NCI-H2029 (cell line): ENCODE data around the gene PODN.
A peak's percentile ranks its signal among the peaks of the same experiment; 100 is the strongest.

Experiments
- DNase-seq: peaks from one replicate; lab custom pipeline; 2025; lab: John Stamatoyannopoulos, UW

PODN gene, protein sequence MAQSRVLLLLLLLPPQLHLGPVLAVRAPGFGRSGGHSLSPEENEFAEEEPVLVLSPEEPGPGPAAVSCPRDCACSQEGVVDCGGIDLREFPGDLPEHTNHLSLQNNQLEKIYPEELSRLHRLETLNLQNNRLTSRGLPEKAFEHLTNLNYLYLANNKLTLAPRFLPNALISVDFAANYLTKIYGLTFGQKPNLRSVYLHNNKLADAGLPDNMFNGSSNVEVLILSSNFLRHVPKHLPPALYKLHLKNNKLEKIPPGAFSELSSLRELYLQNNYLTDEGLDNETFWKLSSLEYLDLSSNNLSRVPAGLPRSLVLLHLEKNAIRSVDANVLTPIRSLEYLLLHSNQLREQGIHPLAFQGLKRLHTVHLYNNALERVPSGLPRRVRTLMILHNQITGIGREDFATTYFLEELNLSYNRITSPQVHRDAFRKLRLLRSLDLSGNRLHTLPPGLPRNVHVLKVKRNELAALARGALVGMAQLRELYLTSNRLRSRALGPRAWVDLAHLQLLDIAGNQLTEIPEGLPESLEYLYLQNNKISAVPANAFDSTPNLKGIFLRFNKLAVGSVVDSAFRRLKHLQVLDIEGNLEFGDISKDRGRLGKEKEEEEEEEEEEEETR

DNA sequence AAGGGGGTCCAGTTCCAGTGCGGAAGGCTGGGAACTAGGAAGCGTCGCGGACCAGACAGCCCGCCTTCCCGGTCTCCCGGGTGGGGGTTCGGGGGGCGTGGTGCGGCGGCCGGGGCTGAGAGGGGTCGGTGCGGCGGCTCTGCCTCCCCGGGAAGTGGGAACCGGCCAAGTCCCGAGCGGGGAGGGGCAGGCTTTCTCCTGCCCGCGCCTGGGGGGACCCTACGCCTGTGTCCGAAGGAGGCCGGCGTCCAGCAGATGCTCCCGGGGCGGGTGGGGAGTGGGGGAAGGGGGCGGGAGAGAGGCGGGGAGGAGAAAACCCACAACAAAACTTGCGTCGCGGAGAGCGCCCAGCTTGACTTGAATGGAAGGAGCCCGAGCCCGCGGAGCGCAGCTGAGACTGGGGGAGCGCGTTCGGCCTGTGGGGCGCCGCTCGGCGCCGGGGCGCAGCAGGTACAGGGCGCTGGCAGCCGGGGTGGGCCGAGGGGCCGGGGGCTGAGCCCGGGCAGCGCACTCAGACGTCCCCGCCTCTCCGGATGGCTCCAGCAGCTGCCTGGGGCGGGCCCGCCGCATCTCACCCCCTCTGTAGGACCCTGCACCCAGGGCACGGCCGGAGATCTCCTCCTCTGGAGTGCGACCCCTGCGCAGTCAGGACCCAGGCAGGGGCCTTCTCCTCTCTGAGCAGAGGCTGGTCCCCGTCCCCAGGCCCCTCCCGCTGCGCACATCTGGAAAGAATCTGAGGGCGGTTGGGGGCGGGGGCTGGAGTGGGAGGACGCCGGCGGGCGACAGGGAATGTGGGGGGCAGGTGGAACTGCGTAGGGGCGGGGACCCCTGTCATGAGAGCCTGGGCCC, at the start of gene PODN:
TSS of gene PODN (plus strand) at position 355 of the 849 bp plus-strand sequence. CDS start 7,643 bp downstream, outside the sequence.
- DNase-seq: no peak

GRCh38 chr1:53014791-53015507, 47.1 kb upstream of the PODN start:
- DNase-seq: peak; percentile 97

DNA sequence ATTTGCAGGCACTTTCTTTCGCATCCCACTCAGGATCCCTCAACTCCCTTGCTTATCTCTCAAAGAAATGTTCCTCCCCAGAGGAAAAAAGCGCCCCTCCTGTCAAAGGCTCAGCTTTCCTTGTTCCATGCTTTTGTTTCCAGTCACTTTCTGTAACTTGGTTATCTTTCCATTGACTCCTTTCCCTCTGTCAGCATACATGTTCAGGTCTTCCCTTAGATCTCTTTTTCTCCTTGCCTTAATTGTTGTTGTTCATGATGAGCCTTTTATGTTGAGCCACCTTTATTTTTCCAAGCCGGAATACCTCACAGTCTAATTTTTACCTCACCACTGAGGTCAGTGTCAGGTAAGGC, 46.5 kb upstream of the PODN start:
- DNase-seq: no peak

GRCh38 chr1:53016705-53017104, 45.3 kb upstream of the PODN start:
- no peak for DNase-seq

- DNase-seq: no peak
Observed at GRCh38 chr1:53020588-53020987, 41.4 kb upstream of the PODN start.

DNA sequence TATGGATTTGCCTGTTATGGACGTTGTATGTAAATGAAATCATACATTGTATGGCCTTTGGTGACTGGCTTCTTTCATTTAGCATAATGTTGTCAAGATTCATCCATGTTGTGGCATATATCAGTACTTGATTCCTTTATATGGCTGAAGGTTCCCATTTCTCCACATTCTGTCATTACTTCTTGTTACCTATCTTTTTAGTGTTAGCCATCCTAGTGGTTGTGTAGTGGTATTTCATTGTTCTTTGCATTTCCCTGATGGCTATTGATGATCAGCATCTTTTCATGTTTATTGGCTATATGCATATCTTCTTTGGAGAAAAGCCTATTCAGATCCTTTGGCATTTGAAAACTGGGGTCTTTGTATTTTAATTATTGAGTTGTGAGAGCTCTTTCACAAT, 39.8 kb upstream of the PODN start:
- no peak for DNase-seq

DNA sequence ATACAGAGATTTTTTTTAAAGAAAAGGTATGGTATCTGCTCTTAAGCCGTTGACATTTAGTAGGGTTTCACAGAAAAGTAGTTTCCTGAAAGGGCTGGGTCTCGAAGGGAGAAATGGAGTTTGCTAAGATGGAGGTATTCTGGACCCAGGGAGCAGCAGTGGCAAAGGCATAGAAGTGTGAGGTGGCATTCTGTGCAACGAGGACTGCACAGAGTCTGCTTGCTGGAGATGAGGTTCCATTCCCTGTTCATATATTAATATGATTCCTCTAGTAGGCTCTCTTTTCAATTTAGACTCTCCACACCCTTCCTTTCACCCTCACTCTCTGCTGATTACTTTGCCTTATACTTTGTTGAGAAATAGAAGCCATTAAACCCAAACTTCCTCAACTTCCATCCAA, 38.5 kb upstream of the PODN start:
- no peak for DNase-seq

DNA sequence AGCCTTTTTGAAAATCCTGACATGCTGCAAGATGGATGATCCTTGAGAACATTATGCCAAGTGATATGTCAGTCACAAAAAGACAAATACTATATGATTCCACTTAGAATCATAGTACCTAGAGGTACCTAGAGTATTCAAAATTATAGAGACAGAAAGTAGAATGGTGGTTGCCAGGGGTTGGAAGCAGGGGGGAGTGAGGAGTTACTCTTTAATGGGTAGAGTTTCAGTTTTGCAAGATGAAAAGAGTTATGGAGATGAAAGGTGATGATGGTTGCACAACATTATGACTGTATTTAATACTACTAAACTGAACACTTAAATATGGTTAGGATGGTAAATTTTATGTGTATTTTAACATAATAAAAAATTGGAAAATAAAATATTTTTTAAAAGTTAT, 37.9 kb upstream of the PODN start:
- no peak for DNase-seq

DNA sequence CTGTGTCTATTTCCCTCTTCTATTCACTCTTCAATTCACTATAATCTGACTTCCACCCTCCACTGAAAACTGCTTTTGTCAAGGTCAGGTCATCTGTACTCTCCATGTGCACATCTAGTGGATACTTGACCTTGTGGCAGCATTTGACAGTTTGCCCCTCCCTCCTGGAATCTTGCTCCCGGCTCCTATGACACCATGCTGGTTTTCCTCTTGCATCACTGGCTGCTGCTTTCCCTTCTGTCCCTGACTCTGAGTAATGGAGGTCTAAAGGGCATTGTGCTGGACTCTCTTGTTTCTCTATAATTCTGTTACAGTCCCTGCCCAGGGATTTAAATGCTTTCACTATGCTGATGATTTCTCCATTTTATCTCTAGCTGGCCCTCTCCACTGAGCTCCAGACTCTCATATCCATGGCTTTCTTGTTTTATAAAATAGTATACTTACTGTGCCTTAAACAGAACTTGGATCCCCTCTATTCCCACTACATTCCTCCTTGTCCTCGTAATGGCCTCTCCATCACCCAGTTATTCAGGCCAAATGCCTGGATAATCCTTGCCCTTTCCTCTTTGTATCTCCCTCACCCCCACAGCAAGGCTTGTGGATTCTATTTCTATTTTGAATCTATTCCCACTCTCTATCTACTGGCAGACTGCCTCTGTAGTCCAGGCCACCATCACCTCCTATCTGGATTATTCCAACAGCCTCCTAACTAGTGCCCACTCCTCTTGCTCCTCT, 36.8 kb upstream of the PODN start:
- peak; percentile 13 for DNase-seq

DNA sequence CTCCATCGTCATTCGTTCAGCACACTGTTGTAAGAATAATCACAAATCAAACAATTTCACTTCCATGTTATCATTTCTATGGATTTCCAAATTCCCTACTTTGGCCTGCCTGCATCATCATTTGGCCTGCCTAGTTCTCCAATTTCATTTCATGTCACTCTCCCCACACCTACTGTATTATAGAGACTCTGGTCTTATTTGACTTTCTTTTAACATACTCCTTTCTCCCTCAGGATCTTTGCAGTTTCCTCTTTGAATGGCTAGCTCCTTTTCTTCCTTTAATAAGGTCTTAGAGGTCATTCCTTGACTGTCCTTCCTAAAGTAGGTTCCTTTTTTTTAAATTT, 36.3 kb upstream of the PODN start:
- no peak for DNase-seq

DNA sequence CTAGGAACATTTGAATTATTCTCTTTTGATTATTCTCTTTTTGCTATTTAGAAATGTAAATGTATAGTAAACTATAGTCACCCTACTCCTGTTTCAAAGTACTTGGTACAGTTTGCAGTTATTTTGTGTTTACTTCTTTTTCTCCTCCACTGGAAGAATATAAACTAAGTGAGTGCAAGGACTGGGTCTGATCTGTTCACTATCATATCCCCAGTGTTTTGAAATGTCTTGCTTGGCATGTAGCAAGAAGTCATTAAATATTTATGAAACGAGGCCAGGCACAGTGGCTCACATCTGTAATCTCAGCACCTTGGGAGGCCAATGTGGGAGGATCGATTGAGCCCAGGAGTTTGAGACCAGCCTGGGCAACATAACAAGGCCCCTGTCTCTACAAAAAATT, 35.8 kb upstream of the PODN start:
- no peak for DNase-seq

GRCh38 chr1:53031732-53032131, 30.3 kb upstream of the PODN start:
- no peak for DNase-seq

- no peak for DNase-seq
Observed at GRCh38 chr1:53037159-53037558, 24.9 kb upstream of the PODN start.

DNA sequence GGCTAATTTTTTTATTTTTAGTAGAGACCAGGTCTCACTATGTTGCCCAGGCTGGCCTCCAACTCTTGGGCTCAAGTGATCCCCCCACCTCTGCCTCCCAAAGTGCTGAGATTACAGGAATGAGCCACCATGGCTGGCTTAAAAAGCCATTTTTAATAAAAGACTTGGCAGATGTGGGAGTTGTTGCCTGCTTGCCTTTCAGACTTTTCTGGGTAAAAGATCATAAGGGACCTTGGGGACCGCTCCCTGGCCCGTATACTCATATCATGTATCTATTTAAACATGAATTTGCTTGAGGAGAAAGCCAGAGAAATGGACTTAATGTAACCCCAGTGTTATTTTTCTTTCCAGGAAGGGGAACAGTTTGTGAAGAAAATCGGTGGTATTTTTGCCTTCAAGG, 23.4 kb upstream of the PODN start:
- DNase-seq: no peak

DNA sequence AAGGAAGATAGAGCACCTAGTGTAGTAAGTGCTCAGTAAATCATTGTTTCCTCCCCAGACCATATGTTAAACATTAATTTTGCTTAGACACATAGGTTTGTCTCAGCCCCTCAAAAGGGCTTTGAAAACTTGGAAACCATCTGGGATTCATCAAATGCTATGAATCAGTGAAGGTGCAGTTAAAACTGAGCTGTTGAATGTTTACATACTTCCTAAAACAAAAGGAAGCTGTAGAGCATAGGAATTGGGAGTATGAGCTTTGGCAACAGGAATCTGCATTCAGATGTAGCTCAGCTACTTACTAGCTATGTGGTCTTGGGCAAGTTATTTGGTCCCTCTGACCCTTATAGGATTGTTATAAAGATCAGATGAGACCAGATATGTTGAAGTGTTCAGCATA, 18.7 kb upstream of the PODN start:
- DNase-seq: no peak

GRCh38 chr1:53044926-53045325, 17.1 kb upstream of the PODN start:
- no peak for DNase-seq

- DNase-seq: peak; percentile 97
Observed at GRCh38 chr1:53046930-53047329, 15.1 kb upstream of the PODN start.

- peak; percentile 95 for DNase-seq
Observed at GRCh38 chr1:53047737-53048736, 14.0 kb upstream of the PODN start.

DNA sequence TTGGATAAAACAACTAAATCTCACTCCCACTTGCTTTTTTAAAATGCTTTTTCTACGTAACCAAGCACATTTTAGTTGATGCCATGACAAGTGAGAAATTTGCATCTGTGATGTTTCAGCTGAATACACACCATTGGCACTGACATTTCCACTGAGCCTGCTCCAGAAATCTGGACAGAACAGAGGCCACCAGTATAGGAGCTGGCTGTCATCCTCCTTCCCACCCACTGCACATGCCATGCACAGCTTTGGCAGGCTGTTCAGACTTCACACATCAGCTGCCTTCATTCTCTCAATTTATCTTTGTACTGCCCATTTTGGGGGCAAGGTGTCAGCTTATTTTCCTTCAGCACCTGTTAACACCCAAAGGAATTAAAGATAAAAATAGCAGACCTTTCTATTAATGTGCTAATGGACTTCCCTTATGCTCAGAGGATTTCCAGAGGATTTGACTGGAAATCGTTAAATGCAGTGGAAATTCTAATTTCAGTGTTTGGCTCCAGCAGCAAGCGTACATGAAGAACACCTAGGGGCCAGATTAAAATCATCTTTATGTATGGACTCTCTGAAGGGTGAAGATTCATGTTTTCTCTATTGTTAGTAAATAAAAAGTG, 12.9 kb upstream of the PODN start:
- no peak for DNase-seq

DNA sequence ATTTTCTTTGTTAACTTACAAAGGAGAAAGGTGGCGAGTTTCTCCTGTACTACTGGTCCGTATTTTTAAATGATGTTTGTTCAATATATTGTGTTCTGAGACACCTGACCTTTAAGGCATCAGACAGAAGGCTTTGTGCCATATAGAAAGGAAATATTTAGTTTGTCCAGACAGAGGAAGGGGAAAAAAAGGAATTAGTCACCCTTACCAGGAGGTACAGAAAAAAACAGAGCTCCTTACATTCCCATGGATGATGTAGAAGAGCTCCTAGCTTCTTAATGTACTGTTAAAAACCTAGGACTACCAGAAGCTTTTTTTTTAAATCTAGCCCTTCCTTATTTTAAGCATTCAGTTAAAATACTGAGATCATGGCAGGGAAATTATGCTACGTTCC, 12.4 kb upstream of the PODN start:
- no peak for DNase-seq
